Measurements from ENCODE around the gene PRKN. TPM values are rescaled to one million over a fixed set of nuclear protein-coding genes. Genes with fewer than 3 reads are reported as not detected.

Gene PRKN
- total and polyA plus RNA-seq, 2 experiments from 2014 or later: 1.2 to 2.3 TPM

DNA sequence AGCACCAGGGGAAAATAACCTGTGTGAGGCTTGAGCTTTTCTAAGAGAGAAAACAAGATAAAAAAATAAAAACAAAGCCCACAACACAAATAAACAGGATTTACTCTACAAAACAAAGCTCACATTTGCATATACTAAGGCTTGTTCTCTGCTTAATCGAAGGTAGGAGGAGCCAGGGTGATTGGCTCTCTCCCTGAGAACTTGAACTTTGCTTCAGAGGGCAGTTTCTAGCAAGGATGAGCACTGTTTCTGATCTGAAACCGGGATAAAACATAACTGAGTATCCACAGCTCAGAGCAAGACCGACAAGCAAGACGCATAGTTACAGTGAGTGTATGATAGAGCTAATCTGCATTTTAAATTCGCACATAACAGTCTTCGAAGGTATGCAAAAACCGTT lies 200.6 kb downstream of the PRKN start:
- no peak for DNase-seq
- H2AFZ ChIP-seq: no peak overlapping the region
- no peak overlapping the region for H3K4me3 ChIP-seq
- H3K36me3 ChIP-seq (ENCODE audit: low read depth): no peaks in the 10 kb centered on the region
- H3K4me1 ChIP-seq (ENCODE audit: insufficient read depth): no peaks in the 10 kb centered on the region
- 78 to 83% methylated on average over 7 of the region's 7 CpGs for WGBS, 2 experiments (ENCODE audit: low coverage in 1 of 2, low lambda C conversion rate in 2 of 2, missing lambda C conversion rate in 2 of 2)
- in situ Hi-C loops (cut with MboI): no loop called here
- no peaks in the 10 kb centered on the region for H3K9me3 ChIP-seq (ENCODE audit: low read depth)
- no peak overlapping the region for H3K4me2 ChIP-seq (ENCODE audit: unreplicated experiment)
- H3K9me2 ChIP-seq (ENCODE audit: insufficient read depth): no peaks in the 10 kb centered on the region
- TF ChIP-seq EZH2phosphoT487 (IDR thresholded peaks at IDR 0.05; ENCODE audit: insufficient read depth, low read depth) (no peak), EZH2 (IDR thresholded peaks at IDR 0.05; ENCODE audit: insufficient read depth, poor library complexity, severe bottlenecking) (no peak)
- H3K27ac ChIP-seq: no peak overlapping the region
- no peaks in the 10 kb centered on the region for H3K79me2 ChIP-seq (ENCODE audit: insufficient read depth)
- H3K27me3 ChIP-seq (replicated peaks; ENCODE audit: insufficient read depth): no peaks in the 10 kb centered on the region
- no peak overlapping the region for H3K9ac ChIP-seq
- no peaks in the 10 kb centered on the region for H4K20me1 ChIP-seq (ENCODE audit: insufficient read depth)
- H3F3A ChIP-seq (ENCODE audit: insufficient read depth): no peaks in the 10 kb centered on the region

DNA sequence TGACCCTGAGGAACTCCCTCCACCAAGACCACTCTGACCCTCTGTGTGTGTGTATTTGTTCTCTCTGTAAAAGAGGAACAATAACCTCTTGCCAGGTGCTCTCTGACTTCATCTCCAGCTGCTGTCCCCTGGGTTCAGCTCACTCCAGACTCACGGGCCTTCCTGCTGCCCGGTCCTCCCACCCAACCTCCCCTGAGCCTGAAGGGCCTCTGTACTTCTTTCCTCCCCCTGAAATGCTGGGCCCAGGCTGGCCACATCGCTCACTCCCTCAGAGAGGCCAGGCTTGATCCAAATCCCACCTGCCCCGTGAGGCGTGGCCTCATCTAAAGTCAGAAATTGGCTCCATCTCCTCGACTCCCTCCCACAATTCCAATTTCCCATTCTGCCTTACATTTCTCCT lies 202.4 kb downstream of the PRKN start:
- no peaks in the 10 kb centered on the region for H3K9me3 ChIP-seq (ENCODE audit: low read depth)
- H3K4me1 ChIP-seq (ENCODE audit: insufficient read depth): no peaks in the 10 kb centered on the region
- no peaks in the 10 kb centered on the region for H4K20me1 ChIP-seq (ENCODE audit: insufficient read depth)
- no peaks in the 10 kb centered on the region for H3K79me2 ChIP-seq (ENCODE audit: insufficient read depth)
- no peak for DNase-seq
- H3K4me3 ChIP-seq: no peak overlapping the region
- no peaks in the 10 kb centered on the region for H3K27me3 ChIP-seq (replicated peaks; ENCODE audit: insufficient read depth)
- no peak overlapping the region for H3K9ac ChIP-seq
- H3K27ac ChIP-seq: no peak overlapping the region
- TF ChIP-seq EZH2phosphoT487 (IDR thresholded peaks at IDR 0.05; ENCODE audit: insufficient read depth, low read depth) (no peak), EZH2 (IDR thresholded peaks at IDR 0.05; ENCODE audit: insufficient read depth, poor library complexity, severe bottlenecking) (no peak)
- WGBS, 2 experiments (ENCODE audit: low coverage in 1 of 2, low lambda C conversion rate in 2 of 2, missing lambda C conversion rate in 2 of 2): 32 to 36% methylated on average over 6 of the region's 6 CpGs
- no peak overlapping the region for H3K4me2 ChIP-seq (ENCODE audit: unreplicated experiment)
- H3K36me3 ChIP-seq (ENCODE audit: low read depth): no peaks in the 10 kb centered on the region
- H3K9me2 ChIP-seq (ENCODE audit: insufficient read depth): no peaks in the 10 kb centered on the region
- H2AFZ ChIP-seq: no peak overlapping the region
- no peaks in the 10 kb centered on the region for H3F3A ChIP-seq (ENCODE audit: insufficient read depth)
- in situ Hi-C loops (cut with MboI): no loop called here

DNA sequence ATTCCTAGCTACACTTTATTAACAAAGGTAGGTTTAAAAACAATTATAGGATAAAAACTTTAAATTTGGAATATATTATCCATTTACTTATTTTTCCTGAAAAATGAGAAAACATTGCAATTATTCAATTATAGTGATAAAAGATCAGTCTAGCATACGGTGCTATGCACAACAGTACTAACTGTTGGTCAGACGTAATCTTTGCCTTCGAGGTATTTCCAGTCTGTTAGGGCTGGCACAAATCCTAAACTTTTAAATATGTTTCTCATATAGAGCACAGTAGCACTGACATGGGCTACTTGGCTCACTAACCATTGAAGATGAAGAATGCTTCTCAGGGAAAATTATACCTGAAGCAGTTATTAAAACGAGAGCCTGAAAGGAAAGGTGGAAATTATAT lies 214.8 kb downstream of the PRKN start:
- no peaks in the 10 kb centered on the region for H3K79me2 ChIP-seq (ENCODE audit: insufficient read depth)
- 59 to 62% methylated on average over 4 of the region's 4 CpGs for WGBS, 2 experiments (ENCODE audit: low coverage in 1 of 2, low lambda C conversion rate in 2 of 2, missing lambda C conversion rate in 2 of 2)
- TF ChIP-seq EZH2 (IDR thresholded peaks at IDR 0.05; ENCODE audit: insufficient read depth, poor library complexity, severe bottlenecking) (no peak), EZH2phosphoT487 (IDR thresholded peaks at IDR 0.05; ENCODE audit: insufficient read depth, low read depth) (no peak)

DNA sequence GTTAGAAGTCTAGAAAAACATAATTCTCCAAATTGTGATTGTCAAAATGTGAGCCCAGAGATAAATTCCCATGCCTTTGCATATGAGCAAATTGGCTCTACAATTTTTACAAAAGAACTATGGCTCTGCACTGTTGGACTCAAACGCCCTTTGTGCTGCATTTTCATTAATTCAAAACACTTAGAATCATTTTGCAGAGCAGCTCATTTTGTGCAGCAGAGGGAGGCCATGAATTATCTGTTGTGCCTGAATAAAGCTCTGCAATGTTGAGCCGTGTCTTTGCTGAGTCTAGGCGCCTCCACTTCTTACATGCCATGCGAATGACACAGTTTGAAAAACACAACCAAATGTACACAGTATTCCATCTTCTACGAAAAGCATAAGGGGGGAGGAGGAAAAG lies 230.2 kb downstream of the PRKN start:
- Histone ChIP-seq H3K79me2 (ENCODE audit: insufficient read depth) (no peaks in the 10 kb centered on the region), H3K36me3 (ENCODE audit: low read depth) (no peaks in the 10 kb centered on the region), H3K9ac (no peak overlapping the region), H3K27ac (no peak overlapping the region), H3K4me3 (no peak overlapping the region), H4K20me1 (ENCODE audit: insufficient read depth) (no peaks in the 10 kb centered on the region), H3K4me1 (ENCODE audit: insufficient read depth) (no peaks in the 10 kb centered on the region), H2AFZ (no peak overlapping the region), H3F3A (ENCODE audit: insufficient read depth) (no peaks in the 10 kb centered on the region), H3K9me3 (ENCODE audit: low read depth) (no peaks in the 10 kb centered on the region), H3K4me2 (ENCODE audit: unreplicated experiment) (no peak overlapping the region), H3K9me2 (ENCODE audit: insufficient read depth) (no peaks in the 10 kb centered on the region), H3K27me3 (replicated peaks; ENCODE audit: insufficient read depth) (no peaks in the 10 kb centered on the region)
- DNase-seq: no peak
- in situ Hi-C loops (cut with MboI): no loop called here
- TF ChIP-seq EZH2phosphoT487 (IDR thresholded peaks at IDR 0.05; ENCODE audit: insufficient read depth, low read depth): no peak
- no peak for TF ChIP-seq EZH2 (IDR thresholded peaks at IDR 0.05; ENCODE audit: insufficient read depth, poor library complexity, severe bottlenecking)
- 47 to 52% methylated on average over 5 of the region's 5 CpGs for WGBS, 2 experiments (ENCODE audit: low coverage in 1 of 2, low lambda C conversion rate in 2 of 2, missing lambda C conversion rate in 2 of 2)

More for the DNA sequence above, 214.8 kb downstream of the PRKN start:
- H3F3A ChIP-seq (ENCODE audit: insufficient read depth): no peaks in the 10 kb centered on the region
- DNase-seq: no peak
- no peaks in the 10 kb centered on the region for H3K9me3 ChIP-seq (ENCODE audit: low read depth)
- H3K36me3 ChIP-seq (ENCODE audit: low read depth): no peaks in the 10 kb centered on the region
- H3K9me2 ChIP-seq (ENCODE audit: insufficient read depth): no peaks in the 10 kb centered on the region
- H3K27me3 ChIP-seq (replicated peaks; ENCODE audit: insufficient read depth): no peaks in the 10 kb centered on the region
- no peak overlapping the region for H3K27ac ChIP-seq
- no peak overlapping the region for H3K4me3 ChIP-seq
- no peak overlapping the region for H2AFZ ChIP-seq
- in situ Hi-C loops (cut with MboI): no loop called here
- H3K4me1 ChIP-seq (ENCODE audit: insufficient read depth): no peaks in the 10 kb centered on the region
- H3K4me2 ChIP-seq (ENCODE audit: unreplicated experiment): no peak overlapping the region
- H4K20me1 ChIP-seq (ENCODE audit: insufficient read depth): no peaks in the 10 kb centered on the region
- no peak overlapping the region for H3K9ac ChIP-seq

DNA sequence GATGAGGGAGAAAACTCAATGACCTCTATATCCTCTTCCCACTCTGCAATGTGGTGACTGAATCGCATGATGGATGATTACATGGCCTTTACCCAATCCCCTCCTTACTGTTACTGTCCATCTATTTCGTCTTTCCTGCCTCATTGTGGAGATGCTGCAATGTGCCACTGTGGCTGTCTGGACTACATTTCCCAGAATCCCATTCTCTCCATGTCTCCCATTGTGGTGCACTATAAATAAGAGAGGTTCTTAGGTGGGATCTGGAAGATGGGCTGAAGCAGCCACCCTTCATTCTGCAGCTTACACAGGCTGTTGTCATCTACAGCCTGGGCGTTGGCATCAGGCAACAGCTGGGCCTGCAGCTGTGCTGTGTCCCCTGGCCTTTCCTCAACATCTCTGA lies 233.6 kb downstream of the PRKN start:
- TF ChIP-seq EZH2phosphoT487 (IDR thresholded peaks at IDR 0.05; ENCODE audit: insufficient read depth, low read depth) (no peak), EZH2 (IDR thresholded peaks at IDR 0.05; ENCODE audit: insufficient read depth, poor library complexity, severe bottlenecking) (no peak)
- no peaks in the 10 kb centered on the region for H3K9me3 ChIP-seq (ENCODE audit: low read depth)
- H2AFZ ChIP-seq: no peak overlapping the region
- H3K4me2 ChIP-seq (ENCODE audit: unreplicated experiment): no peak overlapping the region
- in situ Hi-C loops (cut with MboI): no loop called here
- H4K20me1 ChIP-seq (ENCODE audit: insufficient read depth): no peaks in the 10 kb centered on the region
- no peak for DNase-seq
- H3K4me1 ChIP-seq (ENCODE audit: insufficient read depth): no peaks in the 10 kb centered on the region
- H3K27me3 ChIP-seq (replicated peaks; ENCODE audit: insufficient read depth): no peaks in the 10 kb centered on the region
- no peaks in the 10 kb centered on the region for H3K79me2 ChIP-seq (ENCODE audit: insufficient read depth)
- no peaks in the 10 kb centered on the region for H3K36me3 ChIP-seq (ENCODE audit: low read depth)
- no peak overlapping the region for H3K9ac ChIP-seq
- no peaks in the 10 kb centered on the region for H3F3A ChIP-seq (ENCODE audit: insufficient read depth)
- WGBS, 2 experiments (ENCODE audit: low coverage in 1 of 2, low lambda C conversion rate in 2 of 2, missing lambda C conversion rate in 2 of 2): 49 to 66% methylated on average over 3 of the region's 3 CpGs
- no peak overlapping the region for H3K27ac ChIP-seq
- no peaks in the 10 kb centered on the region for H3K9me2 ChIP-seq (ENCODE audit: insufficient read depth)
- H3K4me3 ChIP-seq: no peak overlapping the region
